Psoas muscle (tissue), 8 donors: ENCODE measurements around the gene TSKU. TPM values are rescaled to one million over a fixed set of nuclear protein-coding genes. Genes with fewer than 3 reads are reported as not detected.
A peak's percentile ranks its signal among the peaks of the same experiment; 100 is the strongest.

Experiments used
- ATAC-seq, 4 donors: fragments of 200-7000 bp; cut with Tn5 transposase; one replicate each; pipeline ENCODE4 v1.9.1; 2020; ENCODE audit warnings: moderate library complexity in 3 of 4, mild to moderate bottlenecking in 2 of 4
- DNase-seq, 2 donors: peaks; one replicate each; pipeline ENCODE4 v3.0.0-alpha.2; 2020
- H3K27ac ChIP-seq: fragments of 200-600 bp; one replicate; pipeline ENCODE4 v1.8.0; 2022
- H3K27me3 ChIP-seq, 3 donors: fragments of 200-600 bp in 1 of 3; one replicate each; pipeline versions ENCODE4 v1.6.1 to v1.8.0; 2013 to 2022; ENCODE audit warnings: low read length in 2 of 3, mild to moderate bottlenecking in 2 of 3, moderate library complexity in 1 of 3; ENCODE audit not compliant: insufficient read depth in 3 of 3
- H3K36me3 ChIP-seq, 2 donors: fragments of 200-600 bp in 1 of 2; one replicate each; pipeline versions ENCODE4 v1.6.1 to v1.8.0; 2013 to 2022; ENCODE audit warnings: low read depth in 1 of 2, mild to moderate bottlenecking in 1 of 2, moderate library complexity in 1 of 2; ENCODE audit not compliant: insufficient read depth in 1 of 2
- H3K4me1 ChIP-seq: fragments of 200-600 bp; one replicate; pipeline ENCODE4 v1.8.0; 2022
- H3K4me3 ChIP-seq: fragments of 200-600 bp; one replicate; pipeline ENCODE4 v1.8.0; 2022; ENCODE audit warnings: mild to moderate bottlenecking
- H3K9me3 ChIP-seq: fragments of 200-600 bp; one replicate; pipeline ENCODE4 v1.8.0; 2022
- CTCF ChIP-seq: fragments of 200-600 bp; IDR thresholded peaks from one replicate; pipeline ENCODE4 v1.8.0; 2022; ENCODE audit warnings: antibody characterized with exemption
- WGBS, 3 donors: extraction: QIAGEN DNeasy Blood & Tissue Kit; methylation state at CpG; one replicate each; pipeline versions ENCODE4 v1.1.6 to v1.1.7; 2013; 5-methylcytosine and 5-hydroxymethylcytosine counted together
- intact Hi-C, 2 donors: fragments of 100-400 bp; cut with DNase I; formaldehyde crosslinking; loops; one replicate each; pipeline versions ENCODE4 v1.11.0 to v1.14.2; 2022
- polyA plus RNA-seq, 3 donors: library from polyadenylated mRNA; stranded (reverse); fragments of 200-250 nt; gene quantifications; one replicate each; pipeline ENCODE4 v1.2.3, GENCODE V29; 2013
- total RNA-seq, 4 donors: library from RNA; stranded (reverse); fragmentation: NEBNext Ultra II Directional in 2 of 4; extraction: Animal tissue kit (Norgen Biotek cat#: 25700) in 2 of 4; gene quantifications; one replicate each; pipeline versions ENCODE4 v1.2.1 to v1.2.4, GENCODE V29; 2021 to 2023
- donor health status: healthy with polysubstance abuse.
- donor health status: DM: no; HTN: no; CAD: no; lungs with moderate emphysema.
- donor health status: Bipolar disorder and iron deficiency.
- donor health status: healthy.
- donor health status: DM: yes; HTN: yes; CAD: no.
- donor health status: DM: no; HTN: no; CAD: no.
- donor health status: DM: no; HTN: no; CAD: no.
- donor health status: DM: yes; HTN: yes; CAD: no.

TSKU gene
- total and polyA plus RNA-seq, 7 donors: 3.1 to 11.4 (median 4.0) TPM

GRCh38 chr11:76768088-76768908 is 14.9 kb upstream of the TSKU start:
- DNase-seq: peak; percentile 52 to 77
- Histone ChIP-seq H3K27me3 (no peaks in the 10 kb centered on the region), H3K27ac (no peak overlapping the region), H3K36me3 (no peaks in the 10 kb centered on the region), H3K9me3 (no peaks in the 10 kb centered on the region), H3K4me1 (peaks cover 25% of the 10 kb centered on the region), H3K4me3 (no peak overlapping the region)
- no peak for TF ChIP-seq CTCF
- WGBS, 3 donors: 25 to 43% (median 25%) methylated on average over 7 of the region's 7 CpGs
- intact Hi-C loops: no loop called here
- ATAC-seq: peak in 1 of 4 donors; percentile 15

DNA sequence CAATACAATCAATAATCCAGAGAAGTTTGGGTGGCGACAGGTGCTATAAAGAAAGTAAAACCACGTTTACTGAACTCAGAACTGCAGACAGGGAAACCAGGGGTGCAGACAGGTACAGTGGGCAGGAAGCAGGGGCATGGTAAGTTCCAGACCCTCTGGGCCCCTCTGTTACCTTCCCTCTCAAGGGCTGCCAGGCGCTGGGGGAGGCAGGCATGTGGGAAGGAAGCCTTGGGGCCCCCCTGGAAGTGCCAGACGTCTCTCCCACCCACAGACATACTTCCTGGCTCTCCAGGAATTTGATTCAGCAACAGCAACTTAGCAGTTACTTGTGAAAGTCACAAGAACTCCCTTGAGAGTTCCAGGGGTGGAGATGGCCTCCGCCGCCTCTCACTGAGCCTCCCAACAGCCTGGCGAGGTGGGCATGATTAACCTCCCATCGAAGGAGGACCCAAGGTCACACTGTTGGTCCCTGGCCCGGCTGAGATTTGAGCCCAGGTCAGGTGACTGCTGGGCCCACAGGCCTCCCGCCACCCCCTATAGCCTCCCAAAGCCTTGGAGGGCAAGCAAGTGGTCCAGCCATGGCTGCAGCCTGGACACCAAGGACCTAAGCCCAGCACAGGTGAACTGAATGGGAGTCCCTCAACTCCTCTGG is 14.1 kb upstream of the TSKU start:
- H3K4me3 ChIP-seq: no peak overlapping the region

GRCh38 chr11:76769645-76770586 is 13.2 kb upstream of the TSKU start:
- no peak for TF ChIP-seq CTCF
- 88 to 95% (median 94%) methylated on average over 13 of the region's 13 CpGs for WGBS, 3 donors
- ATAC-seq: peak in 2 of 4 donors; percentile 22 to 40

More for the DNA sequence above, 14.1 kb upstream of the TSKU start:
- DNase-seq (no peak), ATAC-seq (no peak)
- Histone ChIP-seq H3K27me3 (no peaks in the 10 kb centered on the region), H3K27ac (no peak overlapping the region), H3K36me3 (no peaks in the 10 kb centered on the region), H3K4me1 (peaks cover 26% of the 10 kb centered on the region), H3K9me3 (no peaks in the 10 kb centered on the region)
- WGBS, 3 donors: 73 to 83% (median 80%) methylated on average over 10 of the region's 10 CpGs
- intact Hi-C loops: no loop called here
- TF ChIP-seq CTCF: no peak

GRCh38 chr11:76770642-76771445 is 12.3 kb upstream of the TSKU start:
- H3K4me3 ChIP-seq: no peak overlapping the region
- no peaks in the 10 kb centered on the region for H3K27me3 ChIP-seq
- peak overlapping the region; percentile 0 for H3K27ac ChIP-seq
- peaks cover 30% of the 10 kb centered on the region for H3K4me1 ChIP-seq
- intact Hi-C loops: no loop called here
- DNase-seq: peak; percentile 74 to 85
- no peak for TF ChIP-seq CTCF
- WGBS, 3 donors: 60 to 79% (median 69%) methylated on average over 6 of the region's 6 CpGs
- peaks cover 5% of the 10 kb centered on the region for H3K9me3 ChIP-seq
- no peaks in the 10 kb centered on the region for H3K36me3 ChIP-seq
- ATAC-seq: peak; percentile 24 to 61 (median 43)

More at GRCh38 chr11:76769645-76770586, 13.2 kb upstream of the TSKU start:
- peaks cover 30% of the 10 kb centered on the region for H3K4me1 ChIP-seq
- no peak overlapping the region for H3K27ac ChIP-seq
- no peak overlapping the region for H3K4me3 ChIP-seq
- H3K36me3 ChIP-seq: no peaks in the 10 kb centered on the region
- H3K27me3 ChIP-seq: no peaks in the 10 kb centered on the region
- intact Hi-C loops: no loop called here
- no peak for DNase-seq
- H3K9me3 ChIP-seq: no peaks in the 10 kb centered on the region
